ENCODE data around the gene IPCEF1.
A peak's percentile ranks its signal among the peaks of the same experiment; 100 is the strongest.

IPCEF1 gene

GRCh38 chr6:154156135-154156896 lies 200.3 kb downstream of the IPCEF1 start:
- no peak overlapping the region for H3K4me3 ChIP-seq (ENCODE audit: low read depth, low read length)
- DNase-seq (ENCODE audit: low read depth): peak; percentile 51
- no peak for TF ChIP-seq MAX (IDR thresholded peaks at IDR 0.05; ENCODE audit: low read depth, low read length)
- no peak for TF ChIP-seq MYC (IDR thresholded peaks at IDR 0.05; ENCODE audit: low read depth, low read length)
- TF ChIP-seq POLR2A (IDR thresholded peaks at IDR 0.05; ENCODE audit: extremely low read depth, insufficient read length): no peak
- TF ChIP-seq CTCF (IDR thresholded peaks at IDR 0.05; ENCODE audit: low read depth, low read length): peak; percentile 48

GRCh38 chr6:154154389-154154967 lies 202.1 kb downstream of the IPCEF1 start:
- H3K4me3 ChIP-seq (ENCODE audit: low read depth, low read length): no peak overlapping the region
- DNase-seq (ENCODE audit: low read depth): peak; percentile 84
- TF ChIP-seq POLR2A (IDR thresholded peaks at IDR 0.05; ENCODE audit: extremely low read depth, insufficient read length) (no peak), MYC (IDR thresholded peaks at IDR 0.05; ENCODE audit: low read depth, low read length) (peak; percentile 61; the same call in 1 of the 2 replicates), MAX (IDR thresholded peaks at IDR 0.05; ENCODE audit: low read depth, low read length) (peak; percentile 40; the same call in 1 of the 2 replicates), CTCF (IDR thresholded peaks at IDR 0.05; ENCODE audit: low read depth, low read length) (peak; percentile 47)

- no peak for TF ChIP-seq MYC (IDR thresholded peaks at IDR 0.05; ENCODE audit: low read depth, low read length)
- no peak for TF ChIP-seq POLR2A (IDR thresholded peaks at IDR 0.05; ENCODE audit: extremely low read depth, insufficient read length)
- no peak for TF ChIP-seq CTCF (IDR thresholded peaks at IDR 0.05; ENCODE audit: low read depth, low read length)
- TF ChIP-seq MAX (IDR thresholded peaks at IDR 0.05; ENCODE audit: low read depth, low read length): no peak
- DNase-seq (ENCODE audit: low read depth): no peak
- no peak overlapping the region for H3K4me3 ChIP-seq (ENCODE audit: low read depth, low read length)
Measured at GRCh38 chr6:154143753-154144152, 212.8 kb downstream of the IPCEF1 start.

GRCh38 chr6:154140743-154141142 lies 215.9 kb downstream of the IPCEF1 start:
- no peak overlapping the region for H3K4me3 ChIP-seq (ENCODE audit: low read depth, low read length)
- TF ChIP-seq POLR2A (IDR thresholded peaks at IDR 0.05; ENCODE audit: extremely low read depth, insufficient read length) (no peak), CTCF (IDR thresholded peaks at IDR 0.05; ENCODE audit: low read depth, low read length) (no peak), MYC (IDR thresholded peaks at IDR 0.05; ENCODE audit: low read depth, low read length) (no peak), MAX (IDR thresholded peaks at IDR 0.05; ENCODE audit: low read depth, low read length) (no peak)
- DNase-seq (ENCODE audit: low read depth): peak; percentile 32

- H3K4me3 ChIP-seq (ENCODE audit: low read depth, low read length): no peak overlapping the region
- TF ChIP-seq MYC (IDR thresholded peaks at IDR 0.05; ENCODE audit: low read depth, low read length): 0 out of 2 replicates have a peak, but pooled peaks have one; percentile 28
- TF ChIP-seq POLR2A (IDR thresholded peaks at IDR 0.05; ENCODE audit: extremely low read depth, insufficient read length): no peak
- DNase-seq (ENCODE audit: low read depth): peak; percentile 88
Measured at GRCh38 chr6:154139892-154140291, 216.7 kb downstream of the IPCEF1 start.

GRCh38 chr6:154138793-154139192 lies 217.8 kb downstream of the IPCEF1 start:
- TF ChIP-seq MYC (IDR thresholded peaks at IDR 0.05; ENCODE audit: low read depth, low read length) (no peak), CTCF (IDR thresholded peaks at IDR 0.05; ENCODE audit: low read depth, low read length) (no peak), POLR2A (IDR thresholded peaks at IDR 0.05; ENCODE audit: extremely low read depth, insufficient read length) (no peak)
- no peak overlapping the region for H3K4me3 ChIP-seq (ENCODE audit: low read depth, low read length)
- DNase-seq (ENCODE audit: low read depth): peak; percentile 47

Measured in NB4 (cell line).